Transverse colon (tissue), 4 donors: Measurements from ENCODE around the gene P3H2.

Experiments used
- POLR2AphosphoS5 ChIP-seq, 3 donors: sonication (generic); formaldehyde crosslinking; IDR thresholded peaks; one replicate each; pipeline ENCODE4 v1.6.1; 2016; ENCODE audit warnings: antibody characterized with exemption in 3 of 3
- TF ChIP-seq, protein P1 (sequence below), 5 experiments: fragments of 200-600 bp in 3 of 5; fragments of 450-650 bp in 2 of 5; sonication (generic) in 3 of 5; IDR thresholded peaks; 1 replicate in 2 of 5; 2 replicates in 3 of 5; pipeline ENCODE4 v1.5.1; 2016 to 2017; ENCODE audit warnings: antibody characterized with exemption in 5 of 5, inconsistent platforms in 3 of 5, mild to moderate bottlenecking in 2 of 5, moderate library complexity in 1 of 5

GRCh38 chr3:190117981-190118380 lies 2.7 kb downstream of the P3H2 start:
- TF ChIP-seq, protein P1, sequence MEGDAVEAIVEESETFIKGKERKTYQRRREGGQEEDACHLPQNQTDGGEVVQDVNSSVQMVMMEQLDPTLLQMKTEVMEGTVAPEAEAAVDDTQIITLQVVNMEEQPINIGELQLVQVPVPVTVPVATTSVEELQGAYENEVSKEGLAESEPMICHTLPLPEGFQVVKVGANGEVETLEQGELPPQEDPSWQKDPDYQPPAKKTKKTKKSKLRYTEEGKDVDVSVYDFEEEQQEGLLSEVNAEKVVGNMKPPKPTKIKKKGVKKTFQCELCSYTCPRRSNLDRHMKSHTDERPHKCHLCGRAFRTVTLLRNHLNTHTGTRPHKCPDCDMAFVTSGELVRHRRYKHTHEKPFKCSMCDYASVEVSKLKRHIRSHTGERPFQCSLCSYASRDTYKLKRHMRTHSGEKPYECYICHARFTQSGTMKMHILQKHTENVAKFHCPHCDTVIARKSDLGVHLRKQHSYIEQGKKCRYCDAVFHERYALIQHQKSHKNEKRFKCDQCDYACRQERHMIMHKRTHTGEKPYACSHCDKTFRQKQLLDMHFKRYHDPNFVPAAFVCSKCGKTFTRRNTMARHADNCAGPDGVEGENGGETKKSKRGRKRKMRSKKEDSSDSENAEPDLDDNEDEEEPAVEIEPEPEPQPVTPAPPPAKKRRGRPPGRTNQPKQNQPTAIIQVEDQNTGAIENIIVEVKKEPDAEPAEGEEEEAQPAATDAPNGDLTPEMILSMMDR (IDR thresholded peaks at IDR 0.05): no peak
- TF ChIP-seq POLR2AphosphoS5 (IDR thresholded peaks at IDR 0.05): no peak
